PC-3 (cell line): Measurements from ENCODE around the gene NSFL1C. TPM values are rescaled to one million over a fixed set of nuclear protein-coding genes. Genes with fewer than 3 reads are reported as not detected.

Source experiments
- ATAC-seq: fragments of 200-7000 bp; cut with Tn5 transposase; 2 replicates; pipeline ENCODE4 v1.9.1; 2020; ENCODE audit warnings: mild to moderate bottlenecking, moderate library complexity
- BruUV-seq: library from RNA; stranded (reverse); fragments of 400-500 nt; replicated peaks from 2 replicates; lab custom pipeline; 2021; lab: Mats Ljungman, UMichigan
- CTCF ChIA-PET: fragments of 300-600 bp; sonication (Branson Sonifier 250); formaldehyde crosslinking; loops from one replicate; lab custom pipeline; 2022; ENCODE audit warnings: antibody characterized with exemption; lab: Charles Lee
- POLR2A ChIA-PET: fragments of 300-600 bp; sonication (Branson Sonifier 250); formaldehyde crosslinking; loops from one replicate; lab custom pipeline; 2022; ENCODE audit warnings: antibody characterized with exemption; ENCODE audit not compliant: unreplicated experiment; lab: Charles Lee
- DNase-seq: peaks from one replicate; pipeline ENCODE4 v3.0.0-alpha.2; 2015
- H2AFZ ChIP-seq: fragments of 300-600 bp; sonication (generic); 2 replicates; pipeline ENCODE4 v1.6.0; 2016; ENCODE audit warnings: antibody characterized with exemption, low read length
- H3F3A ChIP-seq: fragments of 300-600 bp; sonication (generic); one replicate; pipeline ENCODE4 v1.6.0; 2017; ENCODE audit warnings: antibody characterized with exemption, low read length, control low read depth, mild to moderate bottlenecking; ENCODE audit not compliant: unreplicated experiment
- H3K27ac ChIP-seq: fragments of 300-600 bp; sonication (generic); 2 replicates; pipeline ENCODE4 v1.5.1; 2016; ENCODE audit warnings: mild to moderate bottlenecking, low read length
- H3K27me3 ChIP-seq: fragments of 300-600 bp; sonication (generic); 2 replicates; pipeline ENCODE4 v1.6.1; 2016; ENCODE audit warnings: low read length, mixed read lengths
- H3K36me3 ChIP-seq: fragments of 300-600 bp; sonication (generic); 2 replicates; pipeline ENCODE4 v1.6.1; 2016; ENCODE audit warnings: low read depth, mixed run types, low read length, mixed read lengths
- H3K4me1 ChIP-seq: fragments of 300-600 bp; sonication (generic); 2 replicates; pipeline ENCODE4 v1.5.1; 2016; ENCODE audit warnings: low read length; ENCODE audit not compliant: insufficient read depth
- H3K4me2 ChIP-seq: fragments of 300-600 bp; sonication (generic); 2 replicates; pipeline ENCODE4 v1.6.0; 2016; ENCODE audit warnings: low read length
- H3K4me3 ChIP-seq: fragments of 300-600 bp; sonication (generic); 2 replicates; pipeline ENCODE4 v1.5.1; 2016; ENCODE audit warnings: mild to moderate bottlenecking, low read length, mixed read lengths
- H3K79me2 ChIP-seq: fragments of 300-600 bp; sonication (generic); 2 replicates; pipeline ENCODE4 v1.6.1; 2017; ENCODE audit warnings: low read length, mixed read lengths
- H3K9ac ChIP-seq: fragments of 300-600 bp; sonication (generic); 2 replicates; pipeline ENCODE4 v1.6.0; 2016; ENCODE audit warnings: mild to moderate bottlenecking, low read length
- H3K9me2 ChIP-seq: fragments of 300-600 bp; sonication (generic); replicated peaks from 2 replicates; pipeline ENCODE4 v1.6.1; 2016; ENCODE audit warnings: mixed run types, low read length, mixed read lengths
- H3K9me3 ChIP-seq: fragments of 300-600 bp; sonication (generic); 2 replicates; pipeline ENCODE4 v1.6.1; 2016; ENCODE audit warnings: low read length, mixed read lengths
- H4K20me1 ChIP-seq: fragments of 300-600 bp; sonication (generic); 2 replicates; pipeline ENCODE4 v1.6.1; 2016; ENCODE audit warnings: low read length, mixed read lengths
- EZH2 ChIP-seq: fragments of 300-600 bp; sonication (generic); IDR thresholded peaks from one replicate; pipeline ENCODE4 v1.6.1; 2017; ENCODE audit warnings: antibody characterized with exemption, mild to moderate bottlenecking, low read length; ENCODE audit not compliant: unreplicated experiment
- EZH2phosphoT487 ChIP-seq: fragments of 300-600 bp; sonication (generic); IDR thresholded peaks from 2 replicates; pipeline ENCODE4 v1.6.1; 2018; ENCODE audit warnings: mild to moderate bottlenecking, antibody characterized with exemption, low read length, borderline replicate concordance
- intact Hi-C: fragments of 100-400 bp; cut with micrococcal nuclease; formaldehyde crosslinking; loops from 2 replicates; pipeline ENCODE4 v1.9.0; 2023
- total RNA-seq: library from RNA; depleted of rRNA; stranded (reverse); fragments of >200 nt; gene quantifications from 2 replicates; pipeline ENCODE4 v1.2.3, GENCODE V29; 2014
- TF ChIP-seq, protein P1 (sequence below): fragments of 300-600 bp; sonication (generic); conservative IDR thresholded peaks from 2 replicates; pipeline ENCODE4 v1.5.1; 2017; ENCODE audit warnings: antibody characterized with exemption, low read depth, mild to moderate bottlenecking, low read length

The NSFL1C gene
- total RNA-seq, 1 experiment from 2014 or later = 170 TPM

DNA sequence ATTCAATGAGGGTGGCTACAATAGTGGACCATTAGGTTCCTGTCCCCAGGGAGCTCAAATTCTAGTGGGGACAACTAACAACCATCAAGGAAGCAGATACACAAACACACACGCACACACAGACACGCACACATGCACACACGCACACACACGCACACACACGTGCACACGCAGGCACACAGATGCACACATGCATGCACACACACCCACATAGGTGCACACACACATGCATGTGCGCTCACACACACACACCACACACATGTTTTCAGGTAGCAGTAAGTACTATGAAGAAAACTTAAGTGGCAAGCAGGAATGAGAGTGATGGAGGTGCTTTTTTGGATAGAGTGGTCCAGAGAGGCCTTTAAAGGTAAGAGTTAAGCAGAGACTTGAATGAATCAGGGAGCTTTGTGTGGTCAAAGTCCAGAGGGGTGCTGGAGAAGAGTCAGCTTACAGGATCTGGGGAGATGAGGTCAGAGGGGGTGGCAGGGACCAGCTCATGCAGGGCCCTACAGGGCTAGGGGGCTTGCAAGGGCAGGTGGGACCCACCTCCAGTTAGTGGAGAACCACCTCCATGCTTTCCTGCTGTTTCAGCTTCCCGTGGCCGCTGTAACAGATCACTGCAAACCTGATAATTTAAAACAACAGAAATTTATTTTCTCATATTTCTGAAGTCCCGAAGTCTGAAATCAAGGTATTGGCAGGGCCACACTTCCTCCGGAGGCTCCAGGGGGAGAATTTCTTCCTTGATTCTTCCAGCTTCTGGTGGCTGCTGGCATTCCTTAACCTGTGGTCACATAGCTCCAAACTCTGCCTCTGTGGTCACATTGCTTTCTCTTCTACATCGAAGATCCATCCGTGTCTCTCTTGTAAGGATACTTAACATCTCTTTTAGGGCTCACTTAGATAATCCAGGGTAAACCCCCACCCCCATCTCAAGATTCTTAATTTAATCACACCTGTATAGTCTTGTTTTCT, 6.9 kb upstream of the NSFL1C start:
- Histone ChIP-seq H3K4me1 (peaks cover 60% of the 10 kb centered on the region), H3F3A (no peaks in the 10 kb centered on the region), H3K27ac (no peak overlapping the region), H3K9me3 (no peaks in the 10 kb centered on the region), H3K36me3 (no peaks in the 10 kb centered on the region), H3K4me3 (no peak overlapping the region), H3K9ac (no peak overlapping the region), H3K4me2 (no peak overlapping the region), H2AFZ (no peak overlapping the region), H3K79me2 (no peaks in the 10 kb centered on the region), H3K9me2 (no peaks in the 10 kb centered on the region), H3K27me3 (no peaks in the 10 kb centered on the region), H4K20me1 (no peaks in the 10 kb centered on the region)
- ChIA-PET POLR2A (interaction anchor here (0.5 kb wide), 1 partner anchor 256 kb away, joined by 5 read pairs; no protein-coding TSS in a partner anchor), CTCF (interaction anchor here (1.2 to 3.4 kb wide), 2 partner anchors 30 to 303 kb away, joined by 6 to 29 read pairs; no protein-coding TSS in a partner anchor)
- DNase-seq = no peak
- BruUV-seq = no TSS peak
- intact Hi-C loops = no loop called here
- TF ChIP-seq EZH2 (no peak), EZH2phosphoT487 (no peak)
- TF ChIP-seq, protein P1, sequence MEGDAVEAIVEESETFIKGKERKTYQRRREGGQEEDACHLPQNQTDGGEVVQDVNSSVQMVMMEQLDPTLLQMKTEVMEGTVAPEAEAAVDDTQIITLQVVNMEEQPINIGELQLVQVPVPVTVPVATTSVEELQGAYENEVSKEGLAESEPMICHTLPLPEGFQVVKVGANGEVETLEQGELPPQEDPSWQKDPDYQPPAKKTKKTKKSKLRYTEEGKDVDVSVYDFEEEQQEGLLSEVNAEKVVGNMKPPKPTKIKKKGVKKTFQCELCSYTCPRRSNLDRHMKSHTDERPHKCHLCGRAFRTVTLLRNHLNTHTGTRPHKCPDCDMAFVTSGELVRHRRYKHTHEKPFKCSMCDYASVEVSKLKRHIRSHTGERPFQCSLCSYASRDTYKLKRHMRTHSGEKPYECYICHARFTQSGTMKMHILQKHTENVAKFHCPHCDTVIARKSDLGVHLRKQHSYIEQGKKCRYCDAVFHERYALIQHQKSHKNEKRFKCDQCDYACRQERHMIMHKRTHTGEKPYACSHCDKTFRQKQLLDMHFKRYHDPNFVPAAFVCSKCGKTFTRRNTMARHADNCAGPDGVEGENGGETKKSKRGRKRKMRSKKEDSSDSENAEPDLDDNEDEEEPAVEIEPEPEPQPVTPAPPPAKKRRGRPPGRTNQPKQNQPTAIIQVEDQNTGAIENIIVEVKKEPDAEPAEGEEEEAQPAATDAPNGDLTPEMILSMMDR = no peak
- no peak for ATAC-seq

GRCh38 chr20:1472556-1473245, 6.1 kb upstream of the NSFL1C start:
- BruUV-seq = no TSS peak
- Histone ChIP-seq H2AFZ (no peak overlapping the region), H3K9ac (no peak overlapping the region), H3K9me3 (no peaks in the 10 kb centered on the region), H3K36me3 (no peaks in the 10 kb centered on the region), H3K27me3 (no peaks in the 10 kb centered on the region), H3F3A (no peaks in the 10 kb centered on the region), H3K4me2 (no peak overlapping the region), H3K4me1 (peaks cover 51% of the 10 kb centered on the region), H3K27ac (no peak overlapping the region), H3K79me2 (no peaks in the 10 kb centered on the region), H3K9me2 (no peaks in the 10 kb centered on the region), H4K20me1 (no peaks in the 10 kb centered on the region), H3K4me3 (no peak overlapping the region)
- ATAC-seq (no peak), DNase-seq (no peak)
- ChIA-PET CTCF (interaction anchor here (3.4 kb wide), 1 partner anchor 31 kb away, joined by 29 read pairs; no protein-coding TSS in a partner anchor), POLR2A (no interaction called here)
- intact Hi-C loops = no loop called here
- TF ChIP-seq EZH2 (no peak), EZH2phosphoT487 (no peak)
- TF ChIP-seq, protein P1 = no peak
